ENCODE data around the gene SRSF1.
"Not testable (repeated sequence)": the region's sequence is repeated elsewhere in the genome, so short reads cannot be mapped to it uniquely, and the experiment has no call there.

SRSF1 gene

GRCh38 chr17:57988301-57989250 lies 18.5 kb downstream of the SRSF1 start:
- DNase-seq: peak; percentile 69

- peak; percentile 83 for DNase-seq
Measured at GRCh38 chr17:57987581-57988300, 19.3 kb downstream of the SRSF1 start, which contains the start of gene VEZF1. VEZF1 (minus strand) TSS chr17:57988254; CDS start chr17:57988111, 143 bp downstream.

- peak; percentile 36 for DNase-seq
Measured at GRCh38 chr17:57986841-57987580, 20.0 kb downstream of the SRSF1 start.

- DNase-seq: no peak
Measured at GRCh38 chr17:57985675-57985974, 21.4 kb downstream of the SRSF1 start.

- DNase-seq: no peak
Measured at GRCh38 chr17:57984936-57985674, 21.9 kb downstream of the SRSF1 start.

- no peak for DNase-seq
Measured at GRCh38 chr17:57984261-57984890, 22.7 kb downstream of the SRSF1 start.

GRCh38 chr17:57983446-57983845 lies 23.6 kb downstream of the SRSF1 start:
- no peak for DNase-seq

GRCh38 chr17:57982452-57983170 lies 24.4 kb downstream of the SRSF1 start:
- no peak for DNase-seq

- DNase-seq: no peak
Measured at GRCh38 chr17:57980522-57980921, 26.5 kb downstream of the SRSF1 start.

GRCh38 chr17:57979076-57979475 lies 28.0 kb downstream of the SRSF1 start:
- DNase-seq: no peak

GRCh38 chr17:57976594-57976993 lies 30.5 kb downstream of the SRSF1 start:
- DNase-seq: no peak

GRCh38 chr17:57975044-57975443 lies 32.0 kb downstream of the SRSF1 start:
- DNase-seq: no peak

- not testable (repeated sequence) for DNase-seq
Measured at GRCh38 chr17:57974053-57974824, 32.8 kb downstream of the SRSF1 start.

GRCh38 chr17:57972151-57972550 lies 34.9 kb downstream of the SRSF1 start:
- DNase-seq: no peak

- DNase-seq: no peak
Measured at GRCh38 chr17:57971572-57971971, 35.5 kb downstream of the SRSF1 start.

- no peak for DNase-seq
Measured at GRCh38 chr17:57970710-57971109, 36.3 kb downstream of the SRSF1 start.

GRCh38 chr17:57968456-57968855 lies 38.6 kb downstream of the SRSF1 start:
- no peak for DNase-seq

- no peak for DNase-seq
Measured at GRCh38 chr17:57966875-57967274, 40.2 kb downstream of the SRSF1 start.

GRCh38 chr17:57966246-57966645 lies 40.8 kb downstream of the SRSF1 start:
- DNase-seq: no peak

GRCh38 chr17:57965521-57966160 lies 41.4 kb downstream of the SRSF1 start:
- no peak for DNase-seq

Measured in activated CD4-positive, alpha-beta T cell treated with anti-CD3 and anti-CD28 coated beads, Interleukin-2, Interleukin-6, amounts not matched to agents 100 ng/mL and 50 ng/mL, durations not matched to agents 16 hours and 8 hours (primary cell).